ENCODE measurements around the gene STRN3.

DNA sequence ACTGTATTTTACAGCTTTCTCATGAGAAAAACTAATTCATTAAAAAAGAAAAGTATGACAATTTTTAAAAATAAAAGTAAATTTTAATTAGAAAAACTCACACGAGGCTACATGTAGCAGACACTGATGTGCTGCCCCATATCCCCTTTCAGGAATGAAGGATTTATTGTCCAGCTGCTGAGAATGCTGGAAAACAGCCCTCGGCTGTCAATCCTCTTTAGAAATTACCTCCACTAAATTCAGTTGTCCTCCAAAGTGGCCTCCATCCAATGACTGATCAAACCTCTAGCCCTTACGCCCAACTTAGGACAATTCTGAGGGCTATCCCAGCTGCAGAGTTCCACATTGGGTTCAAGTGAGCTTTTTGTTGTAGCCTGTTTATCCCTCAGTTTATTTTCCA lies 30.5 kb downstream of the STRN3 start:
- TF ChIP-seq, protein P1, sequence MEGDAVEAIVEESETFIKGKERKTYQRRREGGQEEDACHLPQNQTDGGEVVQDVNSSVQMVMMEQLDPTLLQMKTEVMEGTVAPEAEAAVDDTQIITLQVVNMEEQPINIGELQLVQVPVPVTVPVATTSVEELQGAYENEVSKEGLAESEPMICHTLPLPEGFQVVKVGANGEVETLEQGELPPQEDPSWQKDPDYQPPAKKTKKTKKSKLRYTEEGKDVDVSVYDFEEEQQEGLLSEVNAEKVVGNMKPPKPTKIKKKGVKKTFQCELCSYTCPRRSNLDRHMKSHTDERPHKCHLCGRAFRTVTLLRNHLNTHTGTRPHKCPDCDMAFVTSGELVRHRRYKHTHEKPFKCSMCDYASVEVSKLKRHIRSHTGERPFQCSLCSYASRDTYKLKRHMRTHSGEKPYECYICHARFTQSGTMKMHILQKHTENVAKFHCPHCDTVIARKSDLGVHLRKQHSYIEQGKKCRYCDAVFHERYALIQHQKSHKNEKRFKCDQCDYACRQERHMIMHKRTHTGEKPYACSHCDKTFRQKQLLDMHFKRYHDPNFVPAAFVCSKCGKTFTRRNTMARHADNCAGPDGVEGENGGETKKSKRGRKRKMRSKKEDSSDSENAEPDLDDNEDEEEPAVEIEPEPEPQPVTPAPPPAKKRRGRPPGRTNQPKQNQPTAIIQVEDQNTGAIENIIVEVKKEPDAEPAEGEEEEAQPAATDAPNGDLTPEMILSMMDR (IDR thresholded peaks at IDR 0.05), result no peak
- TF ChIP-seq POLR2A (IDR thresholded peaks at IDR 0.05), result no peak
